NCI-H510A treated with DMSO at 0.1 percent for 48 hours (cell line): ENCODE measurements around the gene SLC30A4.

Source experiments
- DNase-seq: peaks from one replicate; lab custom pipeline; 2025; lab: John Stamatoyannopoulos, UW

SLC30A4 gene

GRCh38 chr15:45451265-45451664 is 71.3 kb downstream of the SLC30A4 start:
- DNase-seq = no peak

GRCh38 chr15:45449916-45450867 is 72.4 kb downstream of the SLC30A4 start:
- DNase-seq = peak; percentile 12

- no peak for DNase-seq
These were observed 73.2 kb downstream of the SLC30A4 start for GRCh38 chr15:45449395-45449794.

- no peak for DNase-seq
These were observed 74.3 kb downstream of the SLC30A4 start for GRCh38 chr15:45448066-45448915.

GRCh38 chr15:45443645-45444044 is 78.9 kb downstream of the SLC30A4 start:
- no peak for DNase-seq

- no peak for DNase-seq
These were observed 79.9 kb downstream of the SLC30A4 start for GRCh38 chr15:45442507-45443135.

- no peak for DNase-seq
These were observed 80.9 kb downstream of the SLC30A4 start for GRCh38 chr15:45441686-45442085.

- DNase-seq = no peak
These were observed 81.5 kb downstream of the SLC30A4 start for GRCh38 chr15:45441036-45441435.

GRCh38 chr15:45439521-45440260 is 82.9 kb downstream of the SLC30A4 start:
- no peak for DNase-seq

- no peak for DNase-seq
These were observed 87.2 kb downstream of the SLC30A4 start for GRCh38 chr15:45435124-45435903.

- DNase-seq = no peak
These were observed 88.4 kb downstream of the SLC30A4 start for GRCh38 chr15:45434078-45434567.

GRCh38 chr15:45431511-45431910 is 91.0 kb downstream of the SLC30A4 start:
- DNase-seq = no peak

GRCh38 chr15:45429941-45430792 is 92.4 kb downstream of the SLC30A4 start:
- DNase-seq = peak; percentile 31
